22Rv1 (cell line): Measurements from ENCODE around the gene NMNAT2.

ENCODE experiments used
- H3K27ac ChIP-seq: fragments of 450-650 bp; 2 replicates; pipeline ENCODE4 v1.5.1; 2017
- ZFX ChIP-seq: fragments of 450-650 bp; IDR thresholded peaks from 2 replicates; pipeline ENCODE4 v1.6.1; 2017; ENCODE audit warnings: antibody characterized with exemption, borderline replicate concordance
- TF ChIP-seq, protein P1 (sequence below): fragments of 450-650 bp; IDR thresholded peaks from 2 replicates; pipeline ENCODE4 v1.5.1; 2017; ENCODE audit warnings: mild to moderate bottlenecking

Gene NMNAT2

GRCh38 chr1:183456826-183457225, 38.6 kb upstream of the NMNAT2 start:
- no peak overlapping the region for H3K27ac ChIP-seq
- TF ChIP-seq, protein P1, sequence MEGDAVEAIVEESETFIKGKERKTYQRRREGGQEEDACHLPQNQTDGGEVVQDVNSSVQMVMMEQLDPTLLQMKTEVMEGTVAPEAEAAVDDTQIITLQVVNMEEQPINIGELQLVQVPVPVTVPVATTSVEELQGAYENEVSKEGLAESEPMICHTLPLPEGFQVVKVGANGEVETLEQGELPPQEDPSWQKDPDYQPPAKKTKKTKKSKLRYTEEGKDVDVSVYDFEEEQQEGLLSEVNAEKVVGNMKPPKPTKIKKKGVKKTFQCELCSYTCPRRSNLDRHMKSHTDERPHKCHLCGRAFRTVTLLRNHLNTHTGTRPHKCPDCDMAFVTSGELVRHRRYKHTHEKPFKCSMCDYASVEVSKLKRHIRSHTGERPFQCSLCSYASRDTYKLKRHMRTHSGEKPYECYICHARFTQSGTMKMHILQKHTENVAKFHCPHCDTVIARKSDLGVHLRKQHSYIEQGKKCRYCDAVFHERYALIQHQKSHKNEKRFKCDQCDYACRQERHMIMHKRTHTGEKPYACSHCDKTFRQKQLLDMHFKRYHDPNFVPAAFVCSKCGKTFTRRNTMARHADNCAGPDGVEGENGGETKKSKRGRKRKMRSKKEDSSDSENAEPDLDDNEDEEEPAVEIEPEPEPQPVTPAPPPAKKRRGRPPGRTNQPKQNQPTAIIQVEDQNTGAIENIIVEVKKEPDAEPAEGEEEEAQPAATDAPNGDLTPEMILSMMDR: no peak
- TF ChIP-seq ZFX: no peak

DNA sequence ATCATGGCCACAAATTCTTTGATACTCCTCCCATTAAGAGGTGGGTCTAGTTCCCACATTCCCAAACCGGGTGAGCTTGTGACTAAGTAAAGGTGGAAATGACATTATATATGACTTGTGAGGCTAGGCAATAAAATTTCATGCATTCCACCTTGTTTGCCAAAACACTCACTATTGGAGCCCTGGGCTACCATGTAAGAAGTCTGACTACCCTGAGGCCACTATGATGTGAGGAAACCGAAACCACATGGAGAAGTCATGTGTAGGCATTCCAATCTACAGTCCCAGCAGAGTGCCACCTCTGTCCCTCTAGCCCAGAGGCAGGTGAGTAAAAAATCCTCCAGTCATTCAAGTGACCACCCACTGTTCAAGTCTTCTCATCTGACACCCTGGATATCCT, 36.2 kb upstream of the NMNAT2 start:
- H3K27ac ChIP-seq: no peak overlapping the region
- TF ChIP-seq, protein P1: no peak
- no peak for TF ChIP-seq ZFX

GRCh38 chr1:183450093-183450492, 31.9 kb upstream of the NMNAT2 start:
- TF ChIP-seq, protein P1: no peak
- no peak for TF ChIP-seq ZFX

DNA sequence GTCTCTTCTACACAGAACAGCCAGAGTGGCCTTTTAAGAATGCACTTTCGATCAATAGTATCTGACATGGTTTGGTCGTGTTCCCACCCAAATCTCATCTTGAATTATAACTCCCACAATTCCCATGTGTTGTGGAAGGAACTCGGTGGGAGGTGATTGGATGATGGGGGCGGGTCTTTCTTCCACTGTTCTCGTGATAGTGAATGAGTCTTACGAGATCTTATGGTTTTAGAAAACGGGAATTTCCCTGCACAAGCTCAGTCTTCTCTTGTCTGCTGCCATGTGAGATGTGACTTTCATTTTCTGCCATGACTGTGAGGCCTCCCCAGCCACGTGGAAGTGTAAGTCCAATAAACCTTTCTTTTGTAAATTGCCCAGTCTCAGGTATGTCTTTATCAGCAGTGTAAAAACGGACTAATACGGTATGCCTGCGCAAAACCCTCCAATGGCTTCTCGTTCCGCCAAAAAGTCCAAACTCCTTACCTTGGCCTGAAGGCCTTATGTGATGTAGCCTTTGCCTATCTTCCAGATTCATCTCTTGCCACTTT, 31.1 kb upstream of the NMNAT2 start:
- TF ChIP-seq ZFX: no peak
- TF ChIP-seq, protein P1: no peak
- H3K27ac ChIP-seq: no peak overlapping the region

More at GRCh38 chr1:183450093-183450492, 31.9 kb upstream of the NMNAT2 start:
- no peak overlapping the region for H3K27ac ChIP-seq

- no peak overlapping the region for H3K27ac ChIP-seq
- TF ChIP-seq, protein P1: no peak
- TF ChIP-seq ZFX: no peak
Observed at GRCh38 chr1:183444243-183444642, 26.1 kb upstream of the NMNAT2 start.

- TF ChIP-seq, protein P1: no peak
- TF ChIP-seq ZFX: no peak
- H3K27ac ChIP-seq: no peak overlapping the region
Observed at GRCh38 chr1:183443466-183443865, 25.3 kb upstream of the NMNAT2 start.

DNA sequence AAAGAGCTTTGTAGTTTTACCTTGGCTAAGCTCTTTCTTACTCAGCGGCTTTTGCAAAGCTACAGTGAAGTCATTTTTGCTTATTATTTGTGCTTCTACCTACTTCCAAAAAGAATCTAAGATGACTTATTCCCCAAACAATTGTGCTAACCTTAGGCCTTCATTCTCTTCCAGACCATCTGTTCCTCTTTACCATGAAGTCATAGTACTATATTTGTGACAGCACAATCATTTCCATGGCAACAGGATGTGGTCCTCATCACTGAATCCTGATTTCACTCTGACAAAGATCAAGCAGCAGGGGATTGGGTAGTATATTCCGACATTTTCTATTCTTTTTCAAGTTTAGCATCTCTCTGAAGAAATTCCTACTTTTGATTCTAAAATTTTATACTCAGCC, 24.8 kb upstream of the NMNAT2 start:
- no peak overlapping the region for H3K27ac ChIP-seq
- TF ChIP-seq, protein P1: no peak
- no peak for TF ChIP-seq ZFX
